HG03571 (cell line): ENCODE data around the gene CPNE5.

ENCODE experiments used
- ATAC-seq: cut with Tn5 transposase; IDR thresholded peaks from one replicate; pipeline ENCODE4 v1.9.1; 2021; ENCODE audit not compliant: unreplicated experiment

CPNE5 gene

GRCh38 chr6:36749829-36750489 is 89.3 kb downstream of the CPNE5 start:
- ATAC-seq = no peak

GRCh38 chr6:36746251-36746650 is 93.0 kb downstream of the CPNE5 start:
- ATAC-seq = no peak

GRCh38 chr6:36745836-36746235 is 93.4 kb downstream of the CPNE5 start:
- no peak for ATAC-seq

GRCh38 chr6:36745283-36745682 is 94.0 kb downstream of the CPNE5 start:
- no peak for ATAC-seq

GRCh38 chr6:36744304-36744673 is 95.0 kb downstream of the CPNE5 start:
- no peak for ATAC-seq

- no peak for ATAC-seq
Observed at GRCh38 chr6:36743538-36744303, 95.5 kb downstream of the CPNE5 start.

- ATAC-seq = no peak
Observed at GRCh38 chr6:36743032-36743431, 96.2 kb downstream of the CPNE5 start.

GRCh38 chr6:36742146-36742545 is 97.1 kb downstream of the CPNE5 start:
- no peak for ATAC-seq

- no peak for ATAC-seq
Observed at GRCh38 chr6:36740818-36741179, 98.4 kb downstream of the CPNE5 start.

GRCh38 chr6:36739947-36740817 is 99.1 kb downstream of the CPNE5 start:
- ATAC-seq = no peak

GRCh38 chr6:36738108-36738507 is 101.1 kb downstream of the CPNE5 start:
- no peak for ATAC-seq

- ATAC-seq = no peak
Observed at GRCh38 chr6:36737043-36737785, 102.0 kb downstream of the CPNE5 start.

GRCh38 chr6:36735110-36736071 is 103.9 kb downstream of the CPNE5 start:
- no peak for ATAC-seq

- no peak for ATAC-seq
Observed at GRCh38 chr6:36734486-36735060, 104.7 kb downstream of the CPNE5 start.

- ATAC-seq = no peak
Observed at GRCh38 chr6:36733300-36733699, 105.9 kb downstream of the CPNE5 start.

- ATAC-seq = no peak
Observed at GRCh38 chr6:36731622-36732310, 107.5 kb downstream of the CPNE5 start.

GRCh38 chr6:36730424-36731380 is 108.5 kb downstream of the CPNE5 start:
- ATAC-seq = no peak

- ATAC-seq = no peak
Observed at GRCh38 chr6:36729161-36729524, 110.1 kb downstream of the CPNE5 start.
